SK-N-SH treated with all-trans-retinoic acid at 6 μM for 48 hours (cell line): Measurements from ENCODE around the gene FLT3LG.

ENCODE experiments used
- ATAC-seq: fragments of 200-7000 bp; cut with Tn5 transposase; 3 replicates; pipeline ENCODE4 v1.9.1; 2020; ENCODE audit warnings: mild to moderate bottlenecking, moderate library complexity
- ARNTL ChIP-seq: fragments of 450-650 bp; formaldehyde crosslinking; IDR thresholded peaks from 2 replicates; pipeline ENCODE4 v1.5.0; 2020; ENCODE audit warnings: low read depth, mild to moderate bottlenecking, moderate library complexity, borderline replicate concordance
- BACH2 ChIP-seq: fragments of 250-450 bp; sonication (Bioruptor Pico); IDR thresholded peaks from 2 replicates; pipeline ENCODE4 v1.9.0; 2021; ENCODE audit warnings: mild to moderate bottlenecking, borderline replicate concordance
- CSDC2 ChIP-seq: fragments of 250-450 bp; sonication (Bioruptor Pico); IDR thresholded peaks from 2 replicates; pipeline ENCODE4 v1.5.0; 2020; ENCODE audit warnings: mild to moderate bottlenecking, moderate library complexity
- ESRRG ChIP-seq: fragments of 250-450 bp; sonication (Bioruptor Pico); IDR thresholded peaks from 2 replicates; pipeline ENCODE4 v1.6.1; 2021; ENCODE audit warnings: mild to moderate bottlenecking
- GLIS3 ChIP-seq: fragments of 250-450 bp; sonication (Bioruptor Pico); IDR thresholded peaks from 2 replicates; pipeline ENCODE4 v1.5.0; 2020; ENCODE audit warnings: mild to moderate bottlenecking, moderate library complexity
- ISL1 ChIP-seq: fragments of 250-450 bp; sonication (Bioruptor Pico); IDR thresholded peaks from 2 replicates; pipeline ENCODE4 v2.1.2; 2022; ENCODE audit warnings: mild to moderate bottlenecking, moderate library complexity
- OSR1 ChIP-seq: fragments of 250-450 bp; sonication (Bioruptor Pico); IDR thresholded peaks from 2 replicates; pipeline ENCODE4 v1.8.0; 2022; ENCODE audit warnings: moderate library complexity, mild to moderate bottlenecking, inconsistent platforms
- PPARA ChIP-seq: fragments of 250-450 bp; sonication (Bioruptor Pico); IDR thresholded peaks from 2 replicates; pipeline ENCODE4 v1.5.0; 2020; ENCODE audit warnings: mild to moderate bottlenecking, borderline replicate concordance
- RARB ChIP-seq: fragments of 250-450 bp; sonication (Bioruptor Pico); IDR thresholded peaks from 2 replicates; pipeline ENCODE4 v1.8.0; 2021; ENCODE audit warnings: mild to moderate bottlenecking, moderate library complexity
- SNAI2 ChIP-seq: fragments of 250-450 bp; sonication (Bioruptor Pico); IDR thresholded peaks from 2 replicates; pipeline ENCODE4 v1.5.0; 2020; ENCODE audit warnings: mild to moderate bottlenecking, moderate library complexity
- TCF4 ChIP-seq: fragments of 250-450 bp; sonication (Bioruptor Pico); IDR thresholded peaks from 2 replicates; pipeline ENCODE4 v1.8.0; 2021; ENCODE audit warnings: mild to moderate bottlenecking, moderate library complexity, borderline replicate concordance
- TOX ChIP-seq: fragments of 250-450 bp; sonication (Bioruptor Pico); IDR thresholded peaks from 2 replicates; pipeline ENCODE4 v1.8.0; 2021; ENCODE audit warnings: mild to moderate bottlenecking, moderate library complexity, borderline replicate concordance
- ZC3H10 ChIP-seq: fragments of 250-450 bp; sonication (Bioruptor Pico); IDR thresholded peaks from 2 replicates; pipeline ENCODE4 v1.5.1; 2021; ENCODE audit warnings: mild to moderate bottlenecking, moderate library complexity
- ZFP3 ChIP-seq: fragments of 250-450 bp; sonication (Bioruptor Pico); IDR thresholded peaks from 2 replicates; pipeline ENCODE4 v1.5.0; 2020; ENCODE audit warnings: mild to moderate bottlenecking, moderate library complexity
- ZFP30 ChIP-seq: fragments of 450-650 bp; formaldehyde crosslinking; IDR thresholded peaks from 2 replicates; pipeline ENCODE4 v1.5.0; 2022; ENCODE audit warnings: mild to moderate bottlenecking, moderate library complexity
- ZNF565 ChIP-seq: fragments of 450-650 bp; formaldehyde crosslinking; conservative IDR thresholded peaks from 2 replicates; pipeline ENCODE4 v1.5.0; 2020; ENCODE audit warnings: low read depth, mild to moderate bottlenecking, moderate library complexity
- ZNF70 ChIP-seq: fragments of 450-650 bp; formaldehyde crosslinking; IDR thresholded peaks from 2 replicates; pipeline ENCODE4 v1.5.0; 2020; ENCODE audit warnings: mild to moderate bottlenecking, moderate library complexity
- ZNF8 ChIP-seq: fragments of 450-650 bp; formaldehyde crosslinking; IDR thresholded peaks from 2 replicates; pipeline ENCODE4 v1.5.0; 2020; ENCODE audit warnings: mild to moderate bottlenecking, moderate library complexity
- TF ChIP-seq, protein P1 (sequence below): fragments of 250-450 bp; sonication (Bioruptor Pico); IDR thresholded peaks from 2 replicates; pipeline ENCODE4 v1.5.1; 2020; ENCODE audit warnings: low read depth, mild to moderate bottlenecking, moderate library complexity
- TF ChIP-seq, protein P2 (sequence below): fragments of 250-450 bp; sonication (Bioruptor Pico); IDR thresholded peaks from 2 replicates; pipeline ENCODE4 v1.8.0; 2020; ENCODE audit warnings: mild to moderate bottlenecking, moderate library complexity, borderline replicate concordance
- TF ChIP-seq, protein P3 (sequence below): fragments of 250-450 bp; sonication (Bioruptor Pico); IDR thresholded peaks from 2 replicates; pipeline ENCODE4 v1.8.0; 2021; ENCODE audit warnings: low read depth, mild to moderate bottlenecking, moderate library complexity, borderline replicate concordance
- TF ChIP-seq, protein P4 (sequence below): fragments of 250-450 bp; sonication (Bioruptor Pico); IDR thresholded peaks from 2 replicates; pipeline ENCODE4 v1.5.0; 2020; ENCODE audit warnings: mild to moderate bottlenecking, moderate library complexity
- TF ChIP-seq, protein P5 (sequence below): fragments of 250-450 bp; sonication (Bioruptor Pico); IDR thresholded peaks from 2 replicates; pipeline ENCODE4 v1.5.1; 2021; ENCODE audit warnings: mild to moderate bottlenecking, moderate library complexity

FLT3LG gene

DNA sequence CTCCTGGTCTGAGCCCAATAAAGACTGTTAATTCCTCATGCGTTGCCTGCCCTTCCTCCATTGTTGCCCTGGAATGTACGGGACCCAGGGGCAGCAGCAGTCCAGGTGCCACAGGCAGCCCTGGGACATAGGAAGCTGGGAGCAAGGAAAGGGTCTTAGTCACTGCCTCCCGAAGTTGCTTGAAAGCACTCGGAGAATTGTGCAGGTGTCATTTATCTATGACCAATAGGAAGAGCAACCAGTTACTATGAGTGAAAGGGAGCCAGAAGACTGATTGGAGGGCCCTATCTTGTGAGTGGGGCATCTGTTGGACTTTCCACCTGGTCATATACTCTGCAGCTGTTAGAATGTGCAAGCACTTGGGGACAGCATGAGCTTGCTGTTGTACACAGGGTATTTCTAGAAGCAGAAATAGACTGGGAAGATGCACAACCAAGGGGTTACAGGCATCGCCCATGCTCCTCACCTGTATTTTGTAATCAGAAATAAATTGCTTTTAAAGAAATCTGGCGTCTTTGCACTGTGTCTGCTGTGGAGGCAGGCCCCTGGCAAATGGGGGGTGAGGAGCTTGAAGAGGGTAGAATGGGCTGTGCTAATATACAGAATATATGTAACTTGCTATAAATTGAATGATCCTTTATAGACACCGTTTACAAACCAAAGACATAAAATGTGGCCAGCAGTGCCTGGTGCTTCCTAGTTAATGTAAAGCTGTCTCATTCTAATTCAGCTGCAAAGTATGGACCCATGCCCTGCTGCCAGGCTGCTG lies 18.0 kb downstream of the FLT3LG start:
- no peak for ATAC-seq
- TF ChIP-seq, protein P1, sequence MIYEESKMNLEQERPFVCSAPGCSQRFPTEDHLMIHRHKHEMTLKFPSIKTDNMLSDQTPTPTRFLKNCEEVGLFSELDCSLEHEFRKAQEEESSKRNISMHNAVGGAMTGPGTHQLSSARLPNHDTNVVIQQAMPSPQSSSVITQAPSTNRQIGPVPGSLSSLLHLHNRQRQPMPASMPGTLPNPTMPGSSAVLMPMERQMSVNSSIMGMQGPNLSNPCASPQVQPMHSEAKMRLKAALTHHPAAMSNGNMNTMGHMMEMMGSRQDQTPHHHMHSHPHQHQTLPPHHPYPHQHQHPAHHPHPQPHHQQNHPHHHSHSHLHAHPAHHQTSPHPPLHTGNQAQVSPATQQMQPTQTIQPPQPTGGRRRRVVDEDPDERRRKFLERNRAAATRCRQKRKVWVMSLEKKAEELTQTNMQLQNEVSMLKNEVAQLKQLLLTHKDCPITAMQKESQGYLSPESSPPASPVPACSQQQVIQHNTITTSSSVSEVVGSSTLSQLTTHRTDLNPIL (CRISPR knock-in tag), result no peak
- no peak for TF ChIP-seq SNAI2
- TF ChIP-seq TOX (CRISPR knock-in tag), result no peak
- TF ChIP-seq TCF4, result no peak
- no peak for TF ChIP-seq ESRRG
- TF ChIP-seq, protein P2, sequence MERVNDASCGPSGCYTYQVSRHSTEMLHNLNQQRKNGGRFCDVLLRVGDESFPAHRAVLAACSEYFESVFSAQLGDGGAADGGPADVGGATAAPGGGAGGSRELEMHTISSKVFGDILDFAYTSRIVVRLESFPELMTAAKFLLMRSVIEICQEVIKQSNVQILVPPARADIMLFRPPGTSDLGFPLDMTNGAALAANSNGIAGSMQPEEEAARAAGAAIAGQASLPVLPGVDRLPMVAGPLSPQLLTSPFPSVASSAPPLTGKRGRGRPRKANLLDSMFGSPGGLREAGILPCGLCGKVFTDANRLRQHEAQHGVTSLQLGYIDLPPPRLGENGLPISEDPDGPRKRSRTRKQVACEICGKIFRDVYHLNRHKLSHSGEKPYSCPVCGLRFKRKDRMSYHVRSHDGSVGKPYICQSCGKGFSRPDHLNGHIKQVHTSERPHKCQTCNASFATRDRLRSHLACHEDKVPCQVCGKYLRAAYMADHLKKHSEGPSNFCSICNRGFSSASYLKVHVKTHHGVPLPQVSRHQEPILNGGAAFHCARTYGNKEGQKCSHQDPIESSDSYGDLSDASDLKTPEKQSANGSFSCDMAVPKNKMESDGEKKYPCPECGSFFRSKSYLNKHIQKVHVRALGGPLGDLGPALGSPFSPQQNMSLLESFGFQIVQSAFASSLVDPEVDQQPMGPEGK (CRISPR knock-in tag), result no peak
- no peak for TF ChIP-seq ZFP30 (CRISPR knock-in tag)

DNA sequence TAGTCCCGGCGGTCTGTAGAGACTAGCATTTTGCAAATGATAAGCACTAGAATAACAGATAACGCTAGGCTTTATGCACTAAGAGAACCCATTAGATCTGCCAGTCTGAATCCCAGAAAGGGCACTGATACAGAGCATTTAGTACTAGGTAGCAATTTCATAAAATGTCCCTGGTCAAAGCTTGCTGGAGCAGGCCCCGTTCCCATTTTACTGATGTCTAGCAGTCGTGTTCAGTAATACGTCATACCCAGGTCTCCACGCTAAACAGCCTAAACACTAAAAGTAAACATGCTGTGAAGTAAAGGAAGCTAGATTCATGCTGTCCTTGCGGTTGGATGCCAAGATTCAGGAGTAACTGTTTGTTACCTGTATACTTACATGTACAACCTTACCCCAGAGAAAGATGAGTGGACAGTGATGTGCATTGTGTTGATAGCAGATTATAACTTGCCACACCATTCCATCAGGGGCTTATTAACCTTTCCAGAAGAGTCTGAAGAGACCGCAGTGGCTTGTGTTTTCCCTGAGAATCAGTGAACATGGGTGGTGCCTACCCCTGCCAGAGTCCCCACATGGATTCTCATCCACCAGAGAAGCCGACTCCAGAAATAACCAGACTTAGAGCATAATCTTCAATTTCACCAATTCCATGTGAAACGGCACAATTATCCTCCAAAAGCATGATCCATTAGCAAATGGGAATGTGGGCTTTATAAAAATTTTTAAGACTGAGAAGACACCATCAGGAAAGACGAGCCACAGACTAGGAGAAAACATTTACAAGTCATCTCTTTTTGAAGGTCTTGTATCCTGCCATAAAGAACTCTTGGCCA lies 18.8 kb downstream of the FLT3LG start:
- ATAC-seq, result no peak
- no peak for TF ChIP-seq OSR1
- no peak for TF ChIP-seq SNAI2
- no peak for TF ChIP-seq ZNF8 (CRISPR knock-in tag)
- no peak for TF ChIP-seq BACH2 (CRISPR knock-in tag)
- TF ChIP-seq, protein P3, sequence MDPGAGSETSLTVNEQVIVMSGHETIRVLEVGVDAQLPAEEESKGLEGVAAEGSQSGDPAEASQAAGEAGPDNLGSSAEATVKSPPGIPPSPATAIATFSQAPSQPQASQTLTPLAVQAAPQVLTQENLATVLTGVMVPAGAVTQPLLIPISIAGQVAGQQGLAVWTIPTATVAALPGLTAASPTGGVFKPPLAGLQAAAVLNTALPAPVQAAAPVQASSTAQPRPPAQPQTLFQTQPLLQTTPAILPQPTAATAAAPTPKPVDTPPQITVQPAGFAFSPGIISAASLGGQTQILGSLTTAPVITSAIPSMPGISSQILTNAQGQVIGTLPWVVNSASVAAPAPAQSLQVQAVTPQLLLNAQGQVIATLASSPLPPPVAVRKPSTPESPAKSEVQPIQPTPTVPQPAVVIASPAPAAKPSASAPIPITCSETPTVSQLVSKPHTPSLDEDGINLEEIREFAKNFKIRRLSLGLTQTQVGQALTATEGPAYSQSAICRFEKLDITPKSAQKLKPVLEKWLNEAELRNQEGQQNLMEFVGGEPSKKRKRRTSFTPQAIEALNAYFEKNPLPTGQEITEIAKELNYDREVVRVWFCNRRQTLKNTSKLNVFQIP, result 0 out of 2 replicates have a peak, but pooled peaks have one; percentile 13
- TF ChIP-seq, protein P4, sequence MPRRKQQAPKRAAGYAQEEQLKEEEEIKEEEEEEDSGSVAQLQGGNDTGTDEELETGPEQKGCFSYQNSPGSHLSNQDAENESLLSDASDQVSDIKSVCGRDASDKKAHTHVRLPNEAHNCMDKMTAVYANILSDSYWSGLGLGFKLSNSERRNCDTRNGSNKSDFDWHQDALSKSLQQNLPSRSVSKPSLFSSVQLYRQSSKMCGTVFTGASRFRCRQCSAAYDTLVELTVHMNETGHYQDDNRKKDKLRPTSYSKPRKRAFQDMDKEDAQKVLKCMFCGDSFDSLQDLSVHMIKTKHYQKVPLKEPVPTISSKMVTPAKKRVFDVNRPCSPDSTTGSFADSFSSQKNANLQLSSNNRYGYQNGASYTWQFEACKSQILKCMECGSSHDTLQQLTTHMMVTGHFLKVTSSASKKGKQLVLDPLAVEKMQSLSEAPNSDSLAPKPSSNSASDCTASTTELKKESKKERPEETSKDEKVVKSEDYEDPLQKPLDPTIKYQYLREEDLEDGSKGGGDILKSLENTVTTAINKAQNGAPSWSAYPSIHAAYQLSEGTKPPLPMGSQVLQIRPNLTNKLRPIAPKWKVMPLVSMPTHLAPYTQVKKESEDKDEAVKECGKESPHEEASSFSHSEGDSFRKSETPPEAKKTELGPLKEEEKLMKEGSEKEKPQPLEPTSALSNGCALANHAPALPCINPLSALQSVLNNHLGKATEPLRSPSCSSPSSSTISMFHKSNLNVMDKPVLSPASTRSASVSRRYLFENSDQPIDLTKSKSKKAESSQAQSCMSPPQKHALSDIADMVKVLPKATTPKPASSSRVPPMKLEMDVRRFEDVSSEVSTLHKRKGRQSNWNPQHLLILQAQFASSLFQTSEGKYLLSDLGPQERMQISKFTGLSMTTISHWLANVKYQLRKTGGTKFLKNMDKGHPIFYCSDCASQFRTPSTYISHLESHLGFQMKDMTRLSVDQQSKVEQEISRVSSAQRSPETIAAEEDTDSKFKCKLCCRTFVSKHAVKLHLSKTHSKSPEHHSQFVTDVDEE (CRISPR knock-in tag), result no peak
- no peak; the same call in 1 of the 2 replicates for TF ChIP-seq RARB
- no peak for TF ChIP-seq ZFP3
- 0 out of 2 replicates have a peak, but pooled peaks have one; percentile 10 for TF ChIP-seq TOX (CRISPR knock-in tag)
- no peak for TF ChIP-seq ARNTL (CRISPR knock-in tag)
- TF ChIP-seq ISL1, result no peak
- TF ChIP-seq, protein P5, sequence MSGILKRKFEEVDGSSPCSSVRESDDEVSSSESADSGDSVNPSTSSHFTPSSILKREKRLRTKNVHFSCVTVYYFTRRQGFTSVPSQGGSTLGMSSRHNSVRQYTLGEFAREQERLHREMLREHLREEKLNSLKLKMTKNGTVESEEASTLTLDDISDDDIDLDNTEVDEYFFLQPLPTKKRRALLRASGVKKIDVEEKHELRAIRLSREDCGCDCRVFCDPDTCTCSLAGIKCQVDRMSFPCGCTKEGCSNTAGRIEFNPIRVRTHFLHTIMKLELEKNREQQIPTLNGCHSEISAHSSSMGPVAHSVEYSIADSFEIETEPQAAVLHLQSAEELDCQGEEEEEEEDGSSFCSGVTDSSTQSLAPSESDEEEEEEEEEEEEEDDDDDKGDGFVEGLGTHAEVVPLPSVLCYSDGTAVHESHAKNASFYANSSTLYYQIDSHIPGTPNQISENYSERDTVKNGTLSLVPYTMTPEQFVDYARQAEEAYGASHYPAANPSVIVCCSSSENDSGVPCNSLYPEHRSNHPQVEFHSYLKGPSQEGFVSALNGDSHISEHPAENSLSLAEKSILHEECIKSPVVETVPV (CRISPR knock-in tag), result no peak; the same call in 1 of the 2 replicates
- no peak for TF ChIP-seq TCF4
- TF ChIP-seq ESRRG, result peak; percentile 80; the same call in 1 of the 2 replicates
- TF ChIP-seq, protein P2 (CRISPR knock-in tag), result no peak
- 0 out of 2 replicates have a peak, but pooled peaks have one; percentile 32 for TF ChIP-seq ZC3H10
- TF ChIP-seq ZFP30 (CRISPR knock-in tag), result peak; percentile 9; the same call in 1 of the 2 replicates
- TF ChIP-seq ZNF70 (CRISPR knock-in tag), result no peak
- TF ChIP-seq, protein P1 (CRISPR knock-in tag), result peak; percentile 75
- no peak for TF ChIP-seq PPARA (CRISPR knock-in tag)
- TF ChIP-seq ZNF565 (CRISPR knock-in tag), result no peak
- no peak for TF ChIP-seq CSDC2 (CRISPR knock-in tag)
- TF ChIP-seq GLIS3, result peak; percentile 80
- TF ChIP-seq, all 23 proteins: peak for 7
